WTC11 (cell line): ENCODE measurements around the gene PHYHIPL. TPM values are rescaled to one million over a fixed set of nuclear protein-coding genes. Genes with fewer than 3 reads are reported as not detected.

Source experiments
- ATAC-seq: fragments of 200-7000 bp; cut with Tn5 transposase; 2 replicates; pipeline ENCODE4 v1.10.0; 2021; ENCODE audit warnings: mild to moderate bottlenecking, moderate library complexity
- CTCF ChIA-PET: fragments of 300-600 bp; sonication (Branson Sonifier 250); formaldehyde crosslinking; loops from one replicate; lab custom pipeline; 2021; ENCODE audit warnings: antibody characterized with exemption; lab: Charles Lee
- POLR2A ChIA-PET: fragments of 350-600 bp; sonication (Branson Sonifier 250); formaldehyde crosslinking; loops from one replicate; lab custom pipeline; 2021; ENCODE audit warnings: antibody characterized with exemption; lab: Charles Lee
- DNase-seq: peaks from one replicate; pipeline ENCODE4 v3.0.0; 2021; ENCODE audit warnings: low spot score
- H3K27ac Mint-ChIP-seq: 2 replicates; pipeline ENCODE4 v1.8.0; 2021; ENCODE audit warnings: mixed read lengths
- H3K27me3 Mint-ChIP-seq: 2 replicates; pipeline ENCODE4 v1.8.0; 2021; ENCODE audit warnings: low read depth, mild to moderate bottlenecking, moderate library complexity, mixed read lengths
- H3K36me3 Mint-ChIP-seq: 2 replicates; pipeline ENCODE4 v1.8.0; 2021; ENCODE audit warnings: mixed read lengths
- H3K4me1 Mint-ChIP-seq: 2 replicates; pipeline ENCODE4 v1.8.0; 2022; ENCODE audit warnings: mixed read lengths
- H3K4me3 Mint-ChIP-seq: 2 replicates; pipeline ENCODE4 v1.8.0; 2021; ENCODE audit warnings: mild to moderate bottlenecking, moderate library complexity, mixed read lengths
- H3K9me3 Mint-ChIP-seq: 2 replicates; pipeline ENCODE4 v1.8.0; 2021; ENCODE audit warnings: mixed read lengths
- CREB1 ChIP-seq: sonication (generic); formaldehyde crosslinking; IDR thresholded peaks from 2 replicates; pipeline ENCODE4 v1.8.0; 2023; ENCODE audit warnings: mild to moderate bottlenecking, missing genetic modification reagents
- ELF4 ChIP-seq: sonication (generic); formaldehyde crosslinking; IDR thresholded peaks from 2 replicates; pipeline ENCODE4 v1.8.1; 2022; ENCODE audit warnings: low read depth, mild to moderate bottlenecking, moderate library complexity, missing genetic modification reagents
- JUN ChIP-seq: sonication (generic); formaldehyde crosslinking; IDR thresholded peaks from 2 replicates; pipeline ENCODE4 v1.8.0; 2023; ENCODE audit warnings: mild to moderate bottlenecking, missing genetic modification reagents
- NFE2L1 ChIP-seq: sonication (generic); formaldehyde crosslinking; IDR thresholded peaks from 2 replicates; pipeline ENCODE4 v1.8.1; 2023; ENCODE audit warnings: missing genetic modification reagents
- NFYB ChIP-seq: sonication (generic); formaldehyde crosslinking; conservative IDR thresholded peaks from 2 replicates; pipeline ENCODE4 v1.8.0; 2022; ENCODE audit warnings: low read depth, missing genetic modification reagents
- NR3C1 ChIP-seq: sonication (generic); formaldehyde crosslinking; conservative IDR thresholded peaks from 2 replicates; pipeline ENCODE4 v1.8.1; 2023; ENCODE audit warnings: low read depth, mild to moderate bottlenecking, missing genetic modification reagents
- PRRX2 ChIP-seq: fragments of 250-450 bp; sonication (Bioruptor Pico); IDR thresholded peaks from 2 replicates; pipeline ENCODE4 v1.8.0; 2021; ENCODE audit warnings: mild to moderate bottlenecking
- RELA ChIP-seq: sonication (generic); formaldehyde crosslinking; IDR thresholded peaks from 2 replicates; pipeline ENCODE4 v1.8.1; 2022; ENCODE audit warnings: missing genetic modification reagents, mild to moderate bottlenecking, borderline replicate concordance
- ZBTB21 ChIP-seq: sonication (generic); formaldehyde crosslinking; IDR thresholded peaks from 2 replicates; pipeline ENCODE4 v1.8.1; 2023; ENCODE audit warnings: mild to moderate bottlenecking, missing genetic modification reagents, borderline replicate concordance
- ZNF263 ChIP-seq: sonication (generic); formaldehyde crosslinking; IDR thresholded peaks from 2 replicates; pipeline ENCODE4 v1.8.1; 2022; ENCODE audit warnings: low read depth, mild to moderate bottlenecking, moderate library complexity, missing genetic modification reagents
- total RNA-seq: library from RNA; stranded (reverse); gene quantifications from 3 replicates; pipeline ENCODE4 v1.2.3, GENCODE V29; 2021
- TF ChIP-seq, protein P1 (sequence below): sonication (generic); formaldehyde crosslinking; IDR thresholded peaks from 2 replicates; pipeline ENCODE4 v1.8.1; 2022; ENCODE audit warnings: missing genetic modification reagents, borderline replicate concordance
- TF ChIP-seq, protein P2 (sequence below): sonication (generic); formaldehyde crosslinking; IDR thresholded peaks from 2 replicates; pipeline ENCODE4 v1.8.1; 2022; ENCODE audit warnings: low read depth, mild to moderate bottlenecking, moderate library complexity, missing genetic modification reagents, borderline replicate concordance
- TF ChIP-seq, protein P3 (sequence below): sonication (generic); formaldehyde crosslinking; IDR thresholded peaks from 2 replicates; pipeline ENCODE4 v1.8.1; 2023; ENCODE audit warnings: mild to moderate bottlenecking, missing genetic modification reagents, borderline replicate concordance
- TF ChIP-seq, protein P4 (sequence below): sonication (generic); formaldehyde crosslinking; IDR thresholded peaks from 2 replicates; pipeline ENCODE4 v1.8.1; 2023; ENCODE audit warnings: mild to moderate bottlenecking, missing genetic modification reagents, moderate library complexity
- TF ChIP-seq, protein P5 (sequence below): sonication (generic); formaldehyde crosslinking; IDR thresholded peaks from 2 replicates; pipeline ENCODE4 v1.8.1; 2023; ENCODE audit warnings: mild to moderate bottlenecking, moderate library complexity, missing genetic modification reagents
- TF ChIP-seq, protein P6 (sequence below): fragments of 250-450 bp; sonication (Bioruptor Pico); IDR thresholded peaks from 2 replicates; pipeline ENCODE4 v1.9.0; 2021; ENCODE audit warnings: moderate library complexity, mild to moderate bottlenecking, inconsistent platforms, borderline replicate concordance
- TF ChIP-seq, protein P7 (sequence below): fragments of 250-450 bp; sonication (Bioruptor Pico); IDR thresholded peaks from 2 replicates; pipeline ENCODE4 v1.9.0; 2021; ENCODE audit warnings: mild to moderate bottlenecking
- TF ChIP-seq, protein P8 (sequence below): sonication (generic); formaldehyde crosslinking; IDR thresholded peaks from 2 replicates; pipeline ENCODE4 v1.8.1; 2023; ENCODE audit warnings: mild to moderate bottlenecking, missing genetic modification reagents
- TF ChIP-seq, protein P9 (sequence below): sonication (generic); formaldehyde crosslinking; IDR thresholded peaks from 2 replicates; pipeline ENCODE4 v1.8.0; 2023; ENCODE audit warnings: mild to moderate bottlenecking, missing genetic modification reagents

PHYHIPL gene
- total RNA-seq, 1 experiment from 2014 or later, result 0.13 TPM

DNA sequence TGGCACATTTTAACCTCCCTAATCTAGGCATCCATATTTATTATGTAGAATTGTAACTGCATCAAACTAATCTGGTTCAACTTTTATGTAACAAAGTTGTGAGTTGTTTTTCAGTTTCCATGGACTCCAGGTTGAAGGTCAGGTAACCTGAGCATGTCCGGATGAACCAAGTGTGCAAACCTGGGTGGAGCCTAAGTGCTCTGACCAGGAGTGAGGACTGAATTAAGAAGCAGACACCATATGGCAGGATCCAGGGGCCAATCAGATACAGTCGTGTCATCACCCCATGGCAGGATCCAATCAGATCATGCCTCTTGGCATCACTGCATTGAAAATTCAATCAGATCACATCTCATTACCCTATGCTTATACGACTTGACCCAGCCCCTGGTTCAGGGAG is 41.2 kb upstream of the PHYHIPL start:
- DNase-seq, result no peak
- TF ChIP-seq ZNF263 (CRISPR knock-in tag), result no peak
- TF ChIP-seq, protein P1, sequence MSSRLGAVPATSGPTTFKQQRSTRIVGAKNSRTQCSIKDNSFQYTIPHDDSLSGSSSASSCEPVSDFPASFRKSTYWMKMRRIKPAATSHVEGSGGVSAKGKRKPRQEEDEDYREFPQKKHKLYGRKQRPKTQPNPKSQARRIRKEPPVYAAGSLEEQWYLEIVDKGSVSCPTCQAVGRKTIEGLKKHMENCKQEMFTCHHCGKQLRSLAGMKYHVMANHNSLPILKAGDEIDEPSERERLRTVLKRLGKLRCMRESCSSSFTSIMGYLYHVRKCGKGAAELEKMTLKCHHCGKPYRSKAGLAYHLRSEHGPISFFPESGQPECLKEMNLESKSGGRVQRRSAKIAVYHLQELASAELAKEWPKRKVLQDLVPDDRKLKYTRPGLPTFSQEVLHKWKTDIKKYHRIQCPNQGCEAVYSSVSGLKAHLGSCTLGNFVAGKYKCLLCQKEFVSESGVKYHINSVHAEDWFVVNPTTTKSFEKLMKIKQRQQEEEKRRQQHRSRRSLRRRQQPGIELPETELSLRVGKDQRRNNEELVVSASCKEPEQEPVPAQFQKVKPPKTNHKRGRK, result no peak
- TF ChIP-seq, protein P2, sequence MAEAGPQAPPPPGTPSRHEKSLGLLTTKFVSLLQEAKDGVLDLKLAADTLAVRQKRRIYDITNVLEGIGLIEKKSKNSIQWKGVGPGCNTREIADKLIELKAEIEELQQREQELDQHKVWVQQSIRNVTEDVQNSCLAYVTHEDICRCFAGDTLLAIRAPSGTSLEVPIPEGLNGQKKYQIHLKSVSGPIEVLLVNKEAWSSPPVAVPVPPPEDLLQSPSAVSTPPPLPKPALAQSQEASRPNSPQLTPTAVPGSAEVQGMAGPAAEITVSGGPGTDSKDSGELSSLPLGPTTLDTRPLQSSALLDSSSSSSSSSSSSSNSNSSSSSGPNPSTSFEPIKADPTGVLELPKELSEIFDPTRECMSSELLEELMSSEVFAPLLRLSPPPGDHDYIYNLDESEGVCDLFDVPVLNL (CRISPR knock-in tag), result no peak
- TF ChIP-seq, protein P3, sequence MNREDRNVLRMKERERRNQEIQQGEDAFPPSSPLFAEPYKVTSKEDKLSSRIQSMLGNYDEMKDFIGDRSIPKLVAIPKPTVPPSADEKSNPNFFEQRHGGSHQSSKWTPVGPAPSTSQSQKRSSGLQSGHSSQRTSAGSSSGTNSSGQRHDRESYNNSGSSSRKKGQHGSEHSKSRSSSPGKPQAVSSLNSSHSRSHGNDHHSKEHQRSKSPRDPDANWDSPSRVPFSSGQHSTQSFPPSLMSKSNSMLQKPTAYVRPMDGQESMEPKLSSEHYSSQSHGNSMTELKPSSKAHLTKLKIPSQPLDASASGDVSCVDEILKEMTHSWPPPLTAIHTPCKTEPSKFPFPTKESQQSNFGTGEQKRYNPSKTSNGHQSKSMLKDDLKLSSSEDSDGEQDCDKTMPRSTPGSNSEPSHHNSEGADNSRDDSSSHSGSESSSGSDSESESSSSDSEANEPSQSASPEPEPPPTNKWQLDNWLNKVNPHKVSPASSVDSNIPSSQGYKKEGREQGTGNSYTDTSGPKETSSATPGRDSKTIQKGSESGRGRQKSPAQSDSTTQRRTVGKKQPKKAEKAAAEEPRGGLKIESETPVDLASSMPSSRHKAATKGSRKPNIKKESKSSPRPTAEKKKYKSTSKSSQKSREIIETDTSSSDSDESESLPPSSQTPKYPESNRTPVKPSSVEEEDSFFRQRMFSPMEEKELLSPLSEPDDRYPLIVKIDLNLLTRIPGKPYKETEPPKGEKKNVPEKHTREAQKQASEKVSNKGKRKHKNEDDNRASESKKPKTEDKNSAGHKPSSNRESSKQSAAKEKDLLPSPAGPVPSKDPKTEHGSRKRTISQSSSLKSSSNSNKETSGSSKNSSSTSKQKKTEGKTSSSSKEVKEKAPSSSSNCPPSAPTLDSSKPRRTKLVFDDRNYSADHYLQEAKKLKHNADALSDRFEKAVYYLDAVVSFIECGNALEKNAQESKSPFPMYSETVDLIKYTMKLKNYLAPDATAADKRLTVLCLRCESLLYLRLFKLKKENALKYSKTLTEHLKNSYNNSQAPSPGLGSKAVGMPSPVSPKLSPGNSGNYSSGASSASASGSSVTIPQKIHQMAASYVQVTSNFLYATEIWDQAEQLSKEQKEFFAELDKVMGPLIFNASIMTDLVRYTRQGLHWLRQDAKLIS (CRISPR knock-in tag), result no peak
- no peak for TF ChIP-seq CREB1 (CRISPR knock-in tag)
- no peak for TF ChIP-seq ELF4 (CRISPR knock-in tag)
- TF ChIP-seq, protein P4, sequence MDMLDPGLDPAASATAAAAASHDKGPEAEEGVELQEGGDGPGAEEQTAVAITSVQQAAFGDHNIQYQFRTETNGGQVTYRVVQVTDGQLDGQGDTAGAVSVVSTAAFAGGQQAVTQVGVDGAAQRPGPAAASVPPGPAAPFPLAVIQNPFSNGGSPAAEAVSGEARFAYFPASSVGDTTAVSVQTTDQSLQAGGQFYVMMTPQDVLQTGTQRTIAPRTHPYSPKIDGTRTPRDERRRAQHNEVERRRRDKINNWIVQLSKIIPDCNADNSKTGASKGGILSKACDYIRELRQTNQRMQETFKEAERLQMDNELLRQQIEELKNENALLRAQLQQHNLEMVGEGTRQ (CRISPR knock-in tag), result no peak
- TF ChIP-seq, protein P5, sequence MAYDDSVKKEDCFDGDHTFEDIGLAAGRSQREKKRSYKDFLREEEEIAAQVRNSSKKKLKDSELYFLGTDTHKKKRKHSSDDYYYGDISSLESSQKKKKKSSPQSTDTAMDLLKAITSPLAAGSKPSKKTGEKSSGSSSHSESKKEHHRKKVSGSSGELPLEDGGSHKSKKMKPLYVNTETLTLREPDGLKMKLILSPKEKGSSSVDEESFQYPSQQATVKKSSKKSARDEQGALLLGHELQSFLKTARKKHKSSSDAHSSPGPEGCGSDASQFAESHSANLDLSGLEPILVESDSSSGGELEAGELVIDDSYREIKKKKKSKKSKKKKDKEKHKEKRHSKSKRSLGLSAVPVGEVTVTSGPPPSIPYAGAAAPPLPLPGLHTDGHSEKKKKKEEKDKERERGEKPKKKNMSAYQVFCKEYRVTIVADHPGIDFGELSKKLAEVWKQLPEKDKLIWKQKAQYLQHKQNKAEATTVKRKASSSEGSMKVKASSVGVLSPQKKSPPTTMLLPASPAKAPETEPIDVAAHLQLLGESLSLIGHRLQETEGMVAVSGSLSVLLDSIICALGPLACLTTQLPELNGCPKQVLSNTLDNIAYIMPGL (CRISPR knock-in tag), result no peak
- no peak for TF ChIP-seq NR3C1 (CRISPR knock-in tag)
- no peak for TF ChIP-seq ZBTB21 (CRISPR knock-in tag)
- TF ChIP-seq, protein P6, sequence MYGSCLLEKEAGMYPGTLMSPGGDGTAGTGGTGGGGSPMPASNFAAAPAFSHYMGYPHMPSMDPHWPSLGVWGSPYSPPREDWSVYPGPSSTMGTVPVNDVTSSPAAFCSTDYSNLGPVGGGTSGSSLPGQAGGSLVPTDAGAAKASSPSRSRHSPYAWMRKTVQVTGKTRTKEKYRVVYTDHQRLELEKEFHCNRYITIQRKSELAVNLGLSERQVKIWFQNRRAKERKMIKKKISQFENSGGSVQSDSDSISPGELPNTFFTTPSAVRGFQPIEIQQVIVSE (CRISPR knock-in tag), result no peak
- TF ChIP-seq NFYB (CRISPR knock-in tag), result no peak
- no peak for TF ChIP-seq PRRX2 (CRISPR knock-in tag)
- TF ChIP-seq, protein P7, sequence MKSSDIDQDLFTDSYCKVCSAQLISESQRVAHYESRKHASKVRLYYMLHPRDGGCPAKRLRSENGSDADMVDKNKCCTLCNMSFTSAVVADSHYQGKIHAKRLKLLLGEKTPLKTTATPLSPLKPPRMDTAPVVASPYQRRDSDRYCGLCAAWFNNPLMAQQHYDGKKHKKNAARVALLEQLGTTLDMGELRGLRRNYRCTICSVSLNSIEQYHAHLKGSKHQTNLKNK (CRISPR knock-in tag), result no peak
- TF ChIP-seq, all 79 proteins: peak for 0
- no peaks in the 10 kb centered on the region for H3K9me3 Mint-ChIP-seq

DNA sequence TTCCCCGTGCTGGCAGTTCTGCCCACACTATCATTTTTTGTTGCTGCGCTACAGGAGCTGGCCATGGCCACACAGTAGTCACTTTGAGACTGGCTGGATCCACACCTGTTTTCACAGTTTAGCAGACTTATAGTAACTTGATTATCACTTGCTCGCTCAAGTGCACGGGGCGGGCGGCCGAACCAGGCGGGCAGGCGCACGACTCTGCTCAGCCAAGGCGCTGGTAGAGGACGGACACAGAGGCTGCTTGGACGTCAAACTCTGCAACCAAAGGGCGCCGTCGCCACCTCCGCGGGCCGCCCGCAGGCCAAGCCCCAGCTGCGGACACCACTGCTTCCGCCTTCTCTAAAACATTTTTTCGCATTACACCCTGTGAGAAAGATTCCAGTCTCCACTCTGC is 38.4 kb upstream of the PHYHIPL start:
- Mint-ChIP-seq H3K27ac (no peak overlapping the region), H3K36me3 (no peaks in the 10 kb centered on the region), H3K4me1 (no peaks in the 10 kb centered on the region), H3K9me3 (no peaks in the 10 kb centered on the region), H3K4me3 (no peak overlapping the region), H3K27me3 (no peaks in the 10 kb centered on the region)
- DNase-seq, result no peak
- CTCF ChIA-PET, result no interaction called here
- POLR2A ChIA-PET, result no interaction called here
- no peak for ATAC-seq
- TF ChIP-seq JUN (CRISPR knock-in tag) (no peak), NFE2L1 (no peak), PRRX2 (CRISPR knock-in tag) (no peak), RELA (no peak)
- TF ChIP-seq, protein P8, sequence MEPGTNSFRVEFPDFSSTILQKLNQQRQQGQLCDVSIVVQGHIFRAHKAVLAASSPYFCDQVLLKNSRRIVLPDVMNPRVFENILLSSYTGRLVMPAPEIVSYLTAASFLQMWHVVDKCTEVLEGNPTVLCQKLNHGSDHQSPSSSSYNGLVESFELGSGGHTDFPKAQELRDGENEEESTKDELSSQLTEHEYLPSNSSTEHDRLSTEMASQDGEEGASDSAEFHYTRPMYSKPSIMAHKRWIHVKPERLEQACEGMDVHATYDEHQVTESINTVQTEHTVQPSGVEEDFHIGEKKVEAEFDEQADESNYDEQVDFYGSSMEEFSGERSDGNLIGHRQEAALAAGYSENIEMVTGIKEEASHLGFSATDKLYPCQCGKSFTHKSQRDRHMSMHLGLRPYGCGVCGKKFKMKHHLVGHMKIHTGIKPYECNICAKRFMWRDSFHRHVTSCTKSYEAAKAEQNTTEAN (CRISPR knock-in tag), result no peak
- TF ChIP-seq, protein P9, sequence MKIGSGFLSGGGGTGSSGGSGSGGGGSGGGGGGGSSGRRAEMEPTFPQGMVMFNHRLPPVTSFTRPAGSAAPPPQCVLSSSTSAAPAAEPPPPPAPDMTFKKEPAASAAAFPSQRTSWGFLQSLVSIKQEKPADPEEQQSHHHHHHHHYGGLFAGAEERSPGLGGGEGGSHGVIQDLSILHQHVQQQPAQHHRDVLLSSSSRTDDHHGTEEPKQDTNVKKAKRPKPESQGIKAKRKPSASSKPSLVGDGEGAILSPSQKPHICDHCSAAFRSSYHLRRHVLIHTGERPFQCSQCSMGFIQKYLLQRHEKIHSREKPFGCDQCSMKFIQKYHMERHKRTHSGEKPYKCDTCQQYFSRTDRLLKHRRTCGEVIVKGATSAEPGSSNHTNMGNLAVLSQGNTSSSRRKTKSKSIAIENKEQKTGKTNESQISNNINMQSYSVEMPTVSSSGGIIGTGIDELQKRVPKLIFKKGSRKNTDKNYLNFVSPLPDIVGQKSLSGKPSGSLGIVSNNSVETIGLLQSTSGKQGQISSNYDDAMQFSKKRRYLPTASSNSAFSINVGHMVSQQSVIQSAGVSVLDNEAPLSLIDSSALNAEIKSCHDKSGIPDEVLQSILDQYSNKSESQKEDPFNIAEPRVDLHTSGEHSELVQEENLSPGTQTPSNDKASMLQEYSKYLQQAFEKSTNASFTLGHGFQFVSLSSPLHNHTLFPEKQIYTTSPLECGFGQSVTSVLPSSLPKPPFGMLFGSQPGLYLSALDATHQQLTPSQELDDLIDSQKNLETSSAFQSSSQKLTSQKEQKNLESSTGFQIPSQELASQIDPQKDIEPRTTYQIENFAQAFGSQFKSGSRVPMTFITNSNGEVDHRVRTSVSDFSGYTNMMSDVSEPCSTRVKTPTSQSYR (CRISPR knock-in tag), result no peak

More for the DNA sequence above, 41.2 kb upstream of the PHYHIPL start:
- no peaks in the 10 kb centered on the region for H3K4me1 Mint-ChIP-seq
- POLR2A ChIA-PET, result no interaction called here
- H3K27me3 Mint-ChIP-seq, result no peaks in the 10 kb centered on the region
- ATAC-seq, result peak; percentile 67
- no peak overlapping the region for H3K4me3 Mint-ChIP-seq
- CTCF ChIA-PET, result no interaction called here
- H3K36me3 Mint-ChIP-seq, result no peaks in the 10 kb centered on the region
- H3K27ac Mint-ChIP-seq, result no peak overlapping the region; the same call in 1 of the 2 replicates
